GM12872 (cell line): ENCODE data around the gene PLEKHG2.

Experiments
- CTCF ChIP-seq: IDR thresholded peaks from 3 replicates; pipeline ENCODE4 v1.5.1; 2011; ENCODE audit warnings: low read depth, mild to moderate bottlenecking, low read length, moderate library complexity; ENCODE audit not compliant: insufficient read depth

PLEKHG2 gene

DNA sequence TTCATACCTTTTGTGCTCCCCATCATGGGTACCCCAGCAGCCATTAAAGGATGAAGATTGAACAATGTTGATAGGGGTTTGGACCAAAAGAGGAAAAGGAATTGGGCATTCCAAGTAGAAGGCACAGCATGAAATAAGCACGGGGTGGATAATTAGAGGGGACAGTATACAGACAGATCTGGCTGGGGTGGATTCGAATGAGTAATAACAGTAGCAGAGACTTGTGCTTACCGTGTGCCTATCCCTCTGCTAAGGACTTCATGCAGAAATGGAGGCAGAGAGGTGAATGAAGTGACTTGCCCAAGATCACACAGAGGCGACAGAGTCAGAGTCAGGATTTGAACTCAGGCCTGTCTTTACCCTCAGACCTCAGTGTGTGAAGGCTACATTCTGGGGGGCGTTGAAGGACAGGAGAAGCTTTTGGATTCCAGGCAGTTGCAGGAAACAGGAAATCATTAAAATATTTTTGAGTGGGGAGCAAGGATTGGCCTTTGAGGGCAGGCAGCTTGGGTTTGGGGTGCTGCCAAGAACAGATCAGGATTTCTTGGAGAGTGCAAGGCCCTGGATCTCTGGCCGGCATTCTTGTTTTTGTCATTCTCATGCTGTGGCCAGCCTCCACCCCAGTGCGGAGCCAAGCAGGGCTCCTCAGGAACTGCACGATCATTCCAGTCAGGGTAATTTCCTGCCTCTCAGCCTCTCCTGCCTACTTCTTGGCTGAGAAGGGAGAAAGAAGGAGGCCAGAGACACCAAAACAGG lies 40.2 kb upstream of the PLEKHG2 start:
- no peak for TF ChIP-seq CTCF

GRCh38 chr19:39372941-39373340 lies 39.5 kb upstream of the PLEKHG2 start:
- TF ChIP-seq CTCF: no peak

GRCh38 chr19:39375929-39376328 lies 36.5 kb upstream of the PLEKHG2 start:
- TF ChIP-seq CTCF: no peak

GRCh38 chr19:39377373-39378362 lies 34.8 kb upstream of the PLEKHG2 start:
- no peak for TF ChIP-seq CTCF

GRCh38 chr19:39379865-39380396 lies 32.5 kb upstream of the PLEKHG2 start:
- TF ChIP-seq CTCF: no peak

DNA sequence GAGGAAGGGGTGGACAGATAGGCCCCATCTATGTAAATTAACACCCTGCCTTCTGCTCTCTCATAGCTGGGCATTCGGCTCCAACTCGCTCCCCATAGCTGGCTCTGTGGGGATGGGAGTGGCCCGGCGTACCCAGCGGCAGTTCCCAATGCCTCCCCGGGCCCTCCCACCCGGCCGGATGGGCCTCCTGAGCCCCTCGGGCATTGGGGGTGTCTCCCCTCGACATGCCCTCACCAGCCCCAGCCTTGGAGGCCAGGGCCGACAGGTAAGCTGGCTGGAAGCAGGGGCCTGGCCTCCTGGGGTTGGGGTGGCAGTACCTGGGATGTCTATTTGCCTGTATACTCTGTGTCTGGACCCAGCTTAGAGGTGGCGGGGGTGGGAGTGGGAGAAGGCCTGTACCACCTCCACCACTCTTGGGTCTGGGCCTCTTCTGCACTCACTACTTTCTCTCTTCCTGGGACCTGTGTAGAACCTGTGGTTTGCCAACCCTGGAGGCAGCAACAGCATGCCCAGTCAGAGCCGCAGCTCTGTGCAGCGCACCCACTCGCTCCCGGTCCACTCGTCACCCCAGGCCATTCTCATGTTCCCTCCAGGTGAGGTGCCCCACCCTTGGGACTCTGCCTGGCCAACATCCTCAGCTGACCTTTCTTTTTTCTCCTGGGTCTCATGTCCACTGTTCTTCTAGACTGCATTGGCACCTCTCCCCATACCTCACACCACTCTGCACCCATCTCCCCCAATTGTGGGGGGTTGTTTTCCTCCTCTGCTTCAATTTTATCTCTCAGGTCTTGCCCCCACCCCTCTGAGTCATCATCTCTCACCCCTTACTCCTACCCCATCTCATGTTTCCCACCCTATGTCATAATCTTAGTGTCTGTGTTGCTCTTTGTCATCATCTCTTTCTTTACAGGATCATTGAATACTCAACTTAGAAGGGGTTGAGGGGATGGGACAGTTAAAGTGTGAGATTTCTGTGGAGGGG lies 31.7 kb upstream of the PLEKHG2 start:
- TF ChIP-seq CTCF: no peak
